Stimulated activated CD4-positive, alpha-beta T cell treated with anti-CD3 and anti-CD28 coated beads, Interleukin-1b, Interleukin-23, amount 100 ng/mL, for 24 hours (primary cell): ENCODE data around the gene PABPN1L.

ENCODE experiments used
- DNase-seq, 4 experiments: peaks; one replicate each; pipeline ENCODE4 v3.0.0-alpha.2; 2020; ENCODE audit warnings: low read depth in 4 of 4, low spot score in 1 of 4

Gene PABPN1L

GRCh38 chr16:88814144-88814502, 52.3 kb downstream of the PABPN1L start:
- no peak for DNase-seq
